ENCODE data around the gene PPP4R1. TPM values are rescaled to one million over a fixed set of nuclear protein-coding genes. Genes with fewer than 3 reads are reported as not detected.

The PPP4R1 gene
- total RNA-seq, 4 donors from 2014 or later, result 27.7 to 48.3 (median 32.0) TPM

GRCh38 chr18:9520666-9521065, 93.7 kb downstream of the PPP4R1 start:
- ATAC-seq, result no peak
- peaks cover 0 to 40% of the 10 kb centered on the region in 2 donors for H3K36me3 ChIP-seq
- H3K4me1 ChIP-seq, result peaks cover 0 to 5% of the 10 kb centered on the region in 2 donors
- intact Hi-C loops (cut with DNase I; ENCODE audit: low total_unique reads) (loop anchor here (10.0 kb wide), 1 partner anchor 866 kb away; no protein-coding TSS in a partner anchor), in situ Hi-C loops (cut with MboI; ENCODE audit: low sequenced_read_pairs in 4 of 4) (loop anchor here in 3 of 4 donors (25.0 kb wide), 2 partner anchors 333 to 458 kb away; no protein-coding TSS in a partner anchor)
- no peak overlapping the region for H3K4me3 ChIP-seq
- H3K27ac ChIP-seq, result no peak overlapping the region
- no peaks in the 10 kb centered on the region for H3K27me3 ChIP-seq
- no peak for DNase-seq
- no peaks in the 10 kb centered on the region for H3K9me3 ChIP-seq
- no peak for TF ChIP-seq CTCF (IDR thresholded peaks at IDR 0.05 in 4 of 5, conservative IDR thresholded peaks at IDR 0.05 in 1 of 5)
- TF ChIP-seq POLR2A (IDR thresholded peaks at IDR 0.05), result no peak

GRCh38 chr18:9519399-9519798, 95.0 kb downstream of the PPP4R1 start:
- TF ChIP-seq CTCF (IDR thresholded peaks at IDR 0.05 in 4 of 5, conservative IDR thresholded peaks at IDR 0.05 in 1 of 5) (no peak), POLR2A (IDR thresholded peaks at IDR 0.05) (no peak)
- intact Hi-C loops (cut with DNase I; ENCODE audit: low total_unique reads), result loop anchor here (5.0 to 10.0 kb wide), 2 partner anchors 185 to 447 kb away; partner anchors contain the start of gene TWSG1
- H3K36me3 ChIP-seq, result peaks cover 0 to 27% of the 10 kb centered on the region in 2 donors
- ATAC-seq, result no peak
- H3K9me3 ChIP-seq, result no peaks in the 10 kb centered on the region
- no peak for DNase-seq
- H3K27ac ChIP-seq, result no peak overlapping the region
- H3K4me3 ChIP-seq, result no peak overlapping the region
- no peaks in the 10 kb centered on the region for H3K27me3 ChIP-seq
- peaks cover 0 to 5% of the 10 kb centered on the region in 2 donors for H3K4me1 ChIP-seq
- in situ Hi-C loops (cut with MboI; ENCODE audit: low sequenced_read_pairs in 4 of 4), result loop anchor here (10.0 to 25.0 kb wide), 3 partner anchors 332 to 457 kb away; no protein-coding TSS in a partner anchor

- H3K27ac ChIP-seq, result no peak overlapping the region
- H3K36me3 ChIP-seq, result peaks cover 0 to 27% of the 10 kb centered on the region in 2 donors
- ATAC-seq (no peak), DNase-seq (no peak)
- TF ChIP-seq CTCF (IDR thresholded peaks at IDR 0.05 in 4 of 5, conservative IDR thresholded peaks at IDR 0.05 in 1 of 5) (no peak), POLR2A (IDR thresholded peaks at IDR 0.05) (no peak)
- no peaks in the 10 kb centered on the region for H3K27me3 ChIP-seq
- H3K4me3 ChIP-seq, result no peak overlapping the region
- intact Hi-C loops (cut with DNase I; ENCODE audit: low total_unique reads) (loop anchor here (2.0 to 10.0 kb wide), 3 partner anchors 43 to 446 kb away; partner anchors contain the start of genes RALBP1 and TWSG1), in situ Hi-C loops (cut with MboI; ENCODE audit: low sequenced_read_pairs in 4 of 4) (loop anchor here (10.0 to 25.0 kb wide), 3 partner anchors 331 to 456 kb away; no protein-coding TSS in a partner anchor)
- H3K4me1 ChIP-seq, result peaks cover 0 to 5% of the 10 kb centered on the region in 2 donors
- H3K9me3 ChIP-seq, result no peaks in the 10 kb centered on the region
Measured at GRCh38 chr18:9517869-9518268, 96.5 kb downstream of the PPP4R1 start.

GRCh38 chr18:9516437-9517064, 97.8 kb downstream of the PPP4R1 start:
- intact Hi-C loops (cut with DNase I; ENCODE audit: low total_unique reads), result loop anchor here (2.0 to 10.0 kb wide), 3 partner anchors 42 to 444 kb away; partner anchors contain the start of genes RALBP1 and TWSG1
- peaks cover 0 to 19% of the 10 kb centered on the region in 2 donors for H3K36me3 ChIP-seq
- peaks cover 0 to 5% of the 10 kb centered on the region in 2 donors for H3K4me1 ChIP-seq
- DNase-seq, result no peak
- H3K4me3 ChIP-seq, result no peak overlapping the region
- H3K9me3 ChIP-seq, result no peaks in the 10 kb centered on the region
- in situ Hi-C loops (cut with MboI; ENCODE audit: low sequenced_read_pairs in 4 of 4), result loop anchor here (10.0 to 25.0 kb wide), 3 partner anchors 329 to 454 kb away; no protein-coding TSS in a partner anchor
- TF ChIP-seq CTCF (IDR thresholded peaks at IDR 0.05 in 4 of 5, conservative IDR thresholded peaks at IDR 0.05 in 1 of 5) (peak; percentile 53 to 86 (median 75)), POLR2A (IDR thresholded peaks at IDR 0.05) (no peak)
- no peak for ATAC-seq
- no peak overlapping the region for H3K27ac ChIP-seq
- H3K27me3 ChIP-seq, result no peaks in the 10 kb centered on the region

Data from gastrocnemius medialis (tissue), 4 donors.